OCI-M2 (cell line): ENCODE measurements around the gene NEDD9.

Experiments
- DNase-seq: peaks from one replicate; lab custom pipeline; 2025; ENCODE audit not compliant: unreplicated experiment; lab: John Stamatoyannopoulos, UW

Gene NEDD9

DNA sequence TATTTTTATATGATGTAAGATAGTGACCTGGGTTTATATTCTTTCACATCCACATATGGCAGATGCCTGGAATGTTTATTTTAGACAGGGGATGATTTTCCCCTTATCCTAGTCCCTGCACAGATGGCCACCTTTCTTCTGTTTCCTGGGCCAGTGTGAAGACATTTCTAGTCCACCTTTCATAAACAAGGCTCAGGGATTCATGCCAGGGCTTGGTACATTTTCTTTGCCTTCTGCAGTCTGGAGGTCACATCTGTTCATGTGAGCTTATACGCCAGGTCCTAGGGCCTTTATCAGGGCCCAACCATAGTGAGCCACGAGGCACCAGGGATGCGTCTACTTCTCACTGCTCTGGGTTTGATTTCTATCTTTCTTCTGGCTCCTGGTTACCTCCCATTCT lies 82.9 kb downstream of the NEDD9 start:
- no peak for DNase-seq

DNA sequence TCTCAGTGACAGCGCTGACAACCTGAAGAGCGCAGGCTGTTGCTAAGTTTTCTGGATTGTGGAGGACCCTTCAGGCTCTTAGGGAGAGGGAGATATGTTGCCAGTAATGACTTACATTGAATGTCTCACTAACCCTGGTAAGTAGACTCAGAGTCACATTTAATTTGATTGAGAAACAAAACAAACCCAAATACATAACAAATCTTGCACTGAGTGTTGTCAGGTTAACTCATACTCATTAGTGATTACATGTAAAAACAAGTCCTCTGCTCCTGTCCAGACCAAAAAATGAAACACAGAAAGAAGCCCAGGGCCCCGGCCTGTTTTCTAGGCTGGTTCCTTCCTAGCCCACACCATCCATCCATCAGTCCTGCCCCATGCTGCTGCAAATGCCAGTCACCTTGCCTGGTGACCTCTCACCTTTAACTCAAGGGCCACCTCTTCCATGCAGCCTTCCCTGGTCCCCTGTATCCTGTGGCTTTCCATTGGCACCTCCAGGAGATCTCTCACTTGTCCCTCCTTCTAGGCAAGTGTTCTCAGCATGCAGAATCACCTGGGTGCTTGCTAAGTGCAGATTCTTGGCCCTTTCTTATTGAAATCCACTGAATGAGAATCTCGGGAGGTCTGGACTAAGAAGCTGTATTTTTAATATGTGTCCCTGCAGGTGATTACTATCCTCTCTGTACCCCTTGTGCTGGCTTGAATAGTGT lies 86.2 kb downstream of the NEDD9 start:
- DNase-seq, result no peak

DNA sequence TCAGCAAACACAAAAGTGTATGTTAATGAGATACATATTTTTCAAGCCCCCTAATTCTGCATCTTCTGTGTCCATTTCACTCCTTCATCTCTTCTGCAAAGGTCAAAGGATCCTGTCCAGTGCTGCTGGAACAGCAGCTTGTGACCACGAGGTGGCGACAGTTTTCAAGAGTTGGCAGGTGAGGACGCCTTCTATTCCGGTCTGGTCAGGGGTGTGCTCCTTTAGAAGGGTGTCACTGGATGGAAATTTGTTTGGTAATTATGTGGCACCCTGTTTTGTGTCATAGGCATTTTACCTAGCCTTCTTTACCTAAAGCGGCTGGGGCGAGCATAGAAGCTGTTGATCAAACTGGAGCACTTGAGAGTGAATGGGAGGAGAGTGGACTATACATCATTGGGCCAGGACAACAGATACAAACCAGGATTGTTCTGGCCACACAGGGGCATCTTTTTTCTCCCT lies 88.0 kb downstream of the NEDD9 start:
- peak; percentile 22 for DNase-seq

DNA sequence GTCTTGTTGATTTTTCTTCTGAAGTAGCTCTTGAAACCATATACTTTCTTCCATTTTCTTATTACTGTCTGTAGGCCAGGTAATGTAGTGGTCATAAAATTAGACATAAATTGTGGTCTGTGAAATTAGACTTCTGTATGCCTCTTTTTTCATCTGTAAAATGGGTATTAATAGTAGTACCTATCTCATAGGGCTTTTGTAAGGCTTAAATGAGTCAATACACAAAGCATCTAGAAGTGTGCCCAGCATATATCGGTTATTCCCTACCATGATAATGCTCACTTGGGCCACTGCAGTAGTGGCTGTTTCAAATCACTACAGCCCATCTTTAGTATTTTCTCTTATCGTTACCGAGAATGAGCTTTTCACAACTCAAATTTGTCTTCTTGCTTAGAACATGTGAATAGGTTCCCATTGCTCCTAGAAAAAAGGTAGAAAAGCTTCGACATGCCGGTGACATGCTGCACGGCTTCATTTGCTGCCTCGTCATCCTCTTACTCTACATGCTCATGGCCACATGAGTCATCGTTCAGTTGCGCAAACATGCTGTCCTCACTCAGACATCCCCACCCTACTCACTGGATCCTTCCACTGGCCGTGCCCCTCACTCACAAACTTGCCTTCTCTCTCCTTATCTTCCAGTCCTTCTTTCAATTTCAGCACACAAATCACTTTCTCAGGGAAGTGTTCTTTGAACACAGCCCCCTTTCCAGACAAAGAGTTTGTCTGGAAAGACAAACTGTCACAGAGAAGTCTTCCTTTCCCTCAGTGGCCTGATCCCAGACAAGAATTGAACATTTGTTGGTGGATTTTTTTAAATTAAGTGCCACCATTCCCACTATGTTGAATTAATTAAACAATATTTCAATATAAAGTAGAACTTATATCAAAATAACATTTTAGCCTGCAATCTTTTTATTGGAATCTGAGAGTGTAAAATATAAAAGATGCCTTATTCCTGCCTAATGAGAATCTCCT lies 88.8 kb downstream of the NEDD9 start:
- no peak for DNase-seq

DNA sequence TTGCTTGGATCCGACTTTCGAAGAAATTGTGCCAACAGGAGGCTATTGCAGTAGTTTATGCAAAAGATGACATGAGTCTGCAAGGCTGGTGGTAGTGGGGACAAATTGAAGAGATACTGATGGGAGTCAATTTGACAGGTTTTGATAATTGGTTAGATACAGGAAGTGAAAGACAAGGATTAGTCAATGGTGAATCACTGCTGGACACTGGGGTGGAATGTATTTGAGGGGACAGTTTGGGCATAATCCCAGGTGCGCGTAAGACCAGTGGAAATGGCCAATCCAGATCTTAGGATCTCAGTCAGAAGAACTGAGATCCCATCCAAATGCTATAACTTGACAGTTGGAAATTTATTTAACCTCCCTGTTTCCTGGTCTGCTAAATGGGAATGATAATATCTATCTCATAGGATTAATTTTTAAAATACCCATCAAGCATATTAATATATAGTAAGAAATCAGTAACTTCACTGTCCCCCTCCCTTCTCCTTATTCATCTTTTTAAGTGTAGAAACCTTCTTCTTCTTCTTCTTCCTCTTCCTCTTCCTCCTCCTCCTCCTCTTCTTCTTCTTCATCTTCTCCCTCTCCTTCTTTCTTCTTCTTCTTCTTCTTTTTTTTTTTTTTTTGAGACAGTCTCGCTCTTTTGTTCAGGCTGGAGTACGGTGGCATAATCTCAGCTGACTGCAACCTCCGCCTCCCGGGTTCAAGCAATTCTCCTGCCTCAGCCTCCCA lies 90.0 kb downstream of the NEDD9 start:
- DNase-seq, result no peak

DNA sequence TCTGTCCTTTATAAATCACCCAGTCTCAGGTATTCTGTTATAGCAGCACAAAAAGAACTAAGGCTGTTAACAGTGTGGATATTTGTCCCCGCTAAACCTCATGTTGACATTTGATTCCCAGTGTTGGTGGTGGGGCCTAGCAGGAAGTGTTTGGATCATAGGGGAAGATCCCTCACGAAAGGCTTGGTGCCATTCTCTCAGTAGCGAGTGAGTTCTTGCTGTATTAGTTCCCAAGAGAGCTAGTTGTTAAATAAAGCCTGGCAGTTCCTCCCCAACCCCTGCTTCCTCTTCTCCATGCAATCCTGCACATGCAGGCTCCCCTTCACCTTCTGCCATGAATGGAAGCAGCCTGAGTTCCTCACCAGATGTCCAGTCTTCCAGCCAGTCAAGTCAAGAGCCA lies 91.2 kb downstream of the NEDD9 start:
- no peak for DNase-seq

DNA sequence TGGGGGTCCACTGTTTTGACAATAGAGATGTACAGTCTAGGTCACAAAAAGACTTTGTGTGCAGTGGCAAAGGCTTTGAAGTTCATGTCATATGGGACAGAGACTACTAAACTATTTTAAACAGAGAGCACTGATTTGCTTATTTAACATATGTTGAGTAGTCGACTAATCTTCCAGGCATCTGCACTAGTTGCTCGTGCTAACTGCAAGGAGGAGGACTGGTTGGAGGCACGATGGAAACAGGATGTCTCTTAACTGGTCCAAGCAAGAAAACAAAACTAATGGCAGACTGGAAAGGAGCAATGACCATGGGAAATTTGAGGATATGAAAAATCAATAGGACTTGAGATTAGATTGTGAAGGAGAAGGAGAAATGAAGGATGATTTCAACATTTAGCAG lies 92.4 kb downstream of the NEDD9 start:
- no peak for DNase-seq

DNA sequence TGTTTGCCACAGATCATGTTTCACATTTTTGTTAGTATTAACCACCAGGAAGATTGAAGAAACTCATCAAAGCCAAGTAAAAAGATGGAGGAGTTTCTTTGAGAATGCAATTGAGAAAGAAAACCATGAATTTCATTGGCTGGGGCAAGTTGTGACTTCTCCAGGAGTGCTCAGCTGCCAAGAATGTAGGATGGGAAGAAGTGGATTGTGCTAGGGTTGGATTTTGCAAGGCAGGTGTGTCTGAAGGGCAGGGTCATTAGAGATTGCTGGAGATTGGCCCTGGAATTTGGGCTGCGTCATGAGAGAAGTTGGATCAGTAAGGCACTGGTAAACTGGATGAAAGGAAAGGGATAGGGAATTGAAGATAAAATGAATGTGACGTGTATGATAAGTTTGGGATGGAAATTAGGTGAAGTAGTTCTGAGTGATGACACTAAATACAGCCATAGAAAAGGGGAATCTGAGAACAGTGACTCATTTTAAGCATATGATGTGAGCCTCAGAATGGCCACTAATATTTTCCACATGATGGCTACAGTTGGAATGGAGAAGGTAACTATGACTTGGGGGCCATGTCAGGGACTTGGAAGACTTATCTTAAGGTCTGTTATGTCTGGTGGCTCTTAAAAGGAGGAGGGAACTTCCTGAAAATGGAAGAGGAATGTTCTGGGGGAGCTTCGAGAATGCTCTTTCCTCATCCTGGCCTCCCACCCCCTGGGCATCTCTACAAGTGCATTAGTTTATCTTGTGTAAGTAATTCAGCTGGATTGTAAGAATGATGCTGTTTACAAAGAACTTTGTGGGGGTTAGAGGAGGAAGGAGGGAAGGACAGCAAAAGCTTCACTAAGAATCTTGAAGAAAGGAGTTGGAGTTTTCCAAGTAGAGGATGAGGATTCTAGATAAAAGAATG lies 93.2 kb downstream of the NEDD9 start:
- no peak for DNase-seq

DNA sequence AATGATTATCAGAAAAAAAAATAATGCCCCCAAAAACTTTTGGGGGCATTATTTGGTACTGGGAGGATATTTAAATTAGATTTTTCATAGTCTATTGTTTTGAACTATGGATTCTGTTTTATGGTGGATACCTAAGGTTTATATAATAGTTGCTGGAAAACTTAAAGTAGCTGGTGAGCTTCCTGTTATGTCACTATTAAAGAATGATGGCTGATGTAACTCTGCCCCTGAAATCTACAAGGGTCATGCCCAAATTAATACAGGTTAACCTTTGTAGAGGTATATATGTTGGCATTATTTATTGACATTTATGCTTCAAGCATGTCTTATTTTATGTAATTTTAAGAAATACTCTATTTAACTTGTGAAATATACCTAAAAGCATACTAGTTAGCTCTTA lies 95.7 kb downstream of the NEDD9 start:
- no peak for DNase-seq
